Astrocyte (in vitro differentiated cells and primary cell): ENCODE data around the gene ZBTB7C.

Experiments
- EZH2 ChIP-seq: IDR thresholded peaks from 2 replicates; pipeline ENCODE4 v1.6.1; 2012; ENCODE audit warnings: mild to moderate bottlenecking, low read length, inconsistent platforms; ENCODE audit not compliant: insufficient read depth
- TF ChIP-seq, protein P1 (sequence below): IDR thresholded peaks from 2 replicates; pipeline ENCODE4 v1.5.1; 2011; ENCODE audit warnings: low read depth, mild to moderate bottlenecking, inconsistent platforms, low read length, moderate library complexity; ENCODE audit not compliant: insufficient read depth

DNA sequence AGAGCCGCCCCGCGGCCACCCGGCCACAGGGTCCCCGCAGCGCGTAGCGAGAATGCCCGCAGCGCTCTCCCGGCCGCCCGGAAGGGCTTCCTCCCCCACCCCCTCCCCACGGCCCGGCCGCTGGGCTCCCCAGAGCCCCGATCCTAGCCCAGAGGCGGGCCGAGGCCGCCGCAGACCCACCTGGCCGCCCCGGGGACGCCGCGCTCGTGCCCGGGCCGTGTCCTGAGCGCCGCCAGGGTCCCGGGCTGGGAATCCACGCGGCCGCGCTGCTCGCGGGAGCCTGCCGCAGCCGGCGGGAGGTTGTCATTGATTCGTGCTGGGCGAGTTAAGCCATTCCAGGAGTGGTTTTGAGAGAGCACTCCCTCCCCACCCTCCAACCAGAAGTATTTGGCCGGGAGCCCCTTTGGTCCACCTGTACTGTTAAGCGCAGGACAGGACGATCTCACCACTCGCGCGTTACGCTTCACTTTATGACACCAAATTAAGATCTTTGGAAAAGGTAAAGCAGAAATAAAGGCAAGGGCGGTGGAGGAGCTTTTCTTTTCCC is 272.3 kb downstream of the ZBTB7C start:
- TF ChIP-seq, protein P1, sequence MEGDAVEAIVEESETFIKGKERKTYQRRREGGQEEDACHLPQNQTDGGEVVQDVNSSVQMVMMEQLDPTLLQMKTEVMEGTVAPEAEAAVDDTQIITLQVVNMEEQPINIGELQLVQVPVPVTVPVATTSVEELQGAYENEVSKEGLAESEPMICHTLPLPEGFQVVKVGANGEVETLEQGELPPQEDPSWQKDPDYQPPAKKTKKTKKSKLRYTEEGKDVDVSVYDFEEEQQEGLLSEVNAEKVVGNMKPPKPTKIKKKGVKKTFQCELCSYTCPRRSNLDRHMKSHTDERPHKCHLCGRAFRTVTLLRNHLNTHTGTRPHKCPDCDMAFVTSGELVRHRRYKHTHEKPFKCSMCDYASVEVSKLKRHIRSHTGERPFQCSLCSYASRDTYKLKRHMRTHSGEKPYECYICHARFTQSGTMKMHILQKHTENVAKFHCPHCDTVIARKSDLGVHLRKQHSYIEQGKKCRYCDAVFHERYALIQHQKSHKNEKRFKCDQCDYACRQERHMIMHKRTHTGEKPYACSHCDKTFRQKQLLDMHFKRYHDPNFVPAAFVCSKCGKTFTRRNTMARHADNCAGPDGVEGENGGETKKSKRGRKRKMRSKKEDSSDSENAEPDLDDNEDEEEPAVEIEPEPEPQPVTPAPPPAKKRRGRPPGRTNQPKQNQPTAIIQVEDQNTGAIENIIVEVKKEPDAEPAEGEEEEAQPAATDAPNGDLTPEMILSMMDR: no peak
- TF ChIP-seq EZH2: no peak
